Raji (cell line): ENCODE measurements around the gene ZFAND5.

Experiments
- POLR2A ChIP-seq: IDR thresholded peaks from 2 replicates; pipeline ENCODE4 v1.6.1; 2011; ENCODE audit warnings: low read depth, low read length, control low read depth; ENCODE audit not compliant: insufficient read depth

Gene ZFAND5

DNA sequence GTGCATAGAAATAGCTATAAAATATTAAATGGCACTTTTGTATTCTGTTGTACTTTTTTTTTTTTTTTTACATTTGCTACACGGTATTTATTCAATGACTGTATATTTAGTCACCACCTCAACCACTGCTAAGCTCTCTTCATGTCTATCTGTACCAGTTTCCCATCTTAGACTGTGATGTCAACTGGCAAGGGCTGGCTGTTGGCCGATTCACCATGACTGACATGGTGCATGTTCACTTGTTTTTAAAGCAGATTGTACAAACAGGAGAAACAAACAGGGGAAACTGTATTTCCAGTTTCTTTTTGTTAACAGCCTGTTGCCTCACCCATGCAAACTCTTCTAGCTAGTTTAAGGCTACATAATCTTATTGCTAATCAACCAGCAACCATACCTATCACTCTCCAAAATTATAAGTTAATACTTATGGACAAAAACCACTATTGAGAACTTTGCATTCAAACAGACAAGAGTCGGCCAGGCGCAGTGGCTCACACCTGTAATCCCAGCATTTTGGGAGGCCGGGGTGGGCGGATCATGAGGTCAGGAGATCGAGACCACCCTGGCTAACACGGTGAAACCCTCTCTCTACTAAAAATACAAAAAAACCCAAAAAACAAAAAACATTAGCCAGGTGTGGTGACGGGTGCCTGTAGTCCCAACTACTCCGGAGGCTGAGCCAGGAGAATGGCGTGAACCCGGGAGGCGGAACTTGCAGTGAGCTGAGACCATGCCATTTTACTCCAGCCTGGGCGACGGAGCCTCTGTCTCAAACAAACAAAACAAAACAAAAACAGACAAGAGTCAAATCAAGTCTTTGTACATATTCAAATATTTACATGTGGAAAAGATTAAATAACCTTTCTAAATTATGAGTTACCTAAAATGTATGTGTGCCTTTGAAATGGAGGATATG, 13.2 kb downstream of the ZFAND5 start:
- no peak for TF ChIP-seq POLR2A

DNA sequence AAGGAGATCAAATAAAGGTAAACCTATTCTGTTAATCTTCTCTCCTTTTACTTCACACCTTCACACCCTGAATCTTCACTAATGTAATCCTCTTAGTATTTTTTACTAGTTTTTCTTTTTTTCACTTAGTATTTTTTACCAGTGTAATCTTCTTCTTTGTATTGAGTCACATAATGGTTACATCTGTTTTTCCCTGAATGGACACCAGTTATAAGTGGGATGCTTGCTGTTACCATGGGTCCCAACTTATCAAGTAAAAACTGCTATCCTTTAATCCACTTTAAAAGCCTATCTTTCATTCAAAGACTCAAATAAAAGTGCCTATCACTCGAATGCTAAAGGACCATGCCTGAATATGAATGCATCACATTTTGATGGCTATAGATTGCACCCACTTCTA, 15.1 kb downstream of the ZFAND5 start:
- TF ChIP-seq POLR2A = no peak

DNA sequence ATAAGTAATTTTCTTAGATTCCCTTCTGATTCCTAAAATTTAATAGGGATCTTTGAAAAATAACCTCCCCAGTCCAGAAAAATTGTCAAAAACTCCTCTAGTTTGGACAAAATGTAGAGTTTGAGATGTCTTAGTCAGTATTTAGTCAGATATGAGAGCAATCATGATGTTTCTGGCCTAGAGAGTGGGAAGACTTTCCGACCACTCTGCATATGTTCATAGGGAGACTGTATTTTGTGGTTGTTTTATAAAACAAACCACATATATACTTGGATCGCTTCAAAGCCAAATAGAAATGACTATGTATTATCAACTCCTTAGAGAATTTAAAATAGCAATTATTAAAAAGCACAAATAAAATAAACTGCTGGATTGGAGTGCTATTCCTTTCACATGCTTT, 15.8 kb downstream of the ZFAND5 start:
- TF ChIP-seq POLR2A = no peak

DNA sequence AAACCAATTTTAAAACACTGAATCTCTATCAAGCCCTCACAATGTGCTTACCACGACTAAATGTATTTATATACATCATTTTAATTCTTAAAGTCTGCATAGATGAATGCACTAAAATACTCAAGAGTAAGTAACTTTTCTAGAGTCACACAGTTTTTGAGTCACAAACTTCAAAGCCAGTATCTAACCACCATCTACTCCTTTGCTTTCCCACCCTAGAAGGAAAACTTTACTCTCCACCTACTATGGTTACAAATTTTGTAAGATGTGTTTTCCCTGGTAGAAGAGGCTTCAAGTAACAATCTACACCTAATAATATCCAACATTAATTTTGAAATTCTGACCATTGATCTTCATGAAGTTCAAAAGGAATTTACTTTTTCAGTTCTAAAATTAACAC, 18.7 kb downstream of the ZFAND5 start:
- TF ChIP-seq POLR2A = no peak

DNA sequence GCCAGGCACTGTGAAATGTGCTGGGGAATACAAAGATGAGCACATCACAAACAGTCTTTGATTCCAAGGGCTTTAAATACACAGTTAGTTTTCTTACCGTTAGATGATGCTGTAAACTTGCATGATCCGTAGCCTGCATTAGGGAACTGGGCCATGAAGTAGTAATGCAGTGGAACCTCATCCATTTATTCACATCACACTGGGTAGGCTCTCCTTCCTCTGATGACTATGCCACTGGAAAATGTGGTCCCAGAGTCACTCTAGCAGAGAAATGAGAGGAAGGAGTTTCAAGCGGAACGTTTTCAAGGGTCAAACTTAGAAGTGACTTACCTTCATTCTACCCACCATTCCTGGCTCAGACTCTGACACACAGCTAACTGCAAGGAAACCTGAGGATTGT, 26.4 kb downstream of the ZFAND5 start:
- no peak for TF ChIP-seq POLR2A

DNA sequence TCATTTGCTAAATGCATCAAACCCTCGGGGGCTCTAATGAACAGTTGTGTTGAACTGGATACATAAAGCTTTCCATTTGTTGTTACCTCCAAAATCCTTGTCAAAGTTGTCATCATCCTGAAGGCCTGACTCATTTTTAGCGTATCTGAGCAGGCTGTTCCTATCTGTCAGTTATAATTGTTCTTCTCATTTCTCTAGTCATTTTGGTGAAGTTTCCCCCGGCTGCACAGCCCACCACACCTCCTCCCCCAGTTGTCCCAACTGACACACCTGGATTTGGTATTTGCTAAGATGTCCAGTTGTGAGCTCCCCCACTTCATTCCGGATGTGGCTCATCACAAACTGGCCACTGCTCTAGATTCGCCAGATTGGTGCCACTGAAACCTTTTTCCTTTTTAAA, 27.7 kb downstream of the ZFAND5 start:
- TF ChIP-seq POLR2A = no peak

DNA sequence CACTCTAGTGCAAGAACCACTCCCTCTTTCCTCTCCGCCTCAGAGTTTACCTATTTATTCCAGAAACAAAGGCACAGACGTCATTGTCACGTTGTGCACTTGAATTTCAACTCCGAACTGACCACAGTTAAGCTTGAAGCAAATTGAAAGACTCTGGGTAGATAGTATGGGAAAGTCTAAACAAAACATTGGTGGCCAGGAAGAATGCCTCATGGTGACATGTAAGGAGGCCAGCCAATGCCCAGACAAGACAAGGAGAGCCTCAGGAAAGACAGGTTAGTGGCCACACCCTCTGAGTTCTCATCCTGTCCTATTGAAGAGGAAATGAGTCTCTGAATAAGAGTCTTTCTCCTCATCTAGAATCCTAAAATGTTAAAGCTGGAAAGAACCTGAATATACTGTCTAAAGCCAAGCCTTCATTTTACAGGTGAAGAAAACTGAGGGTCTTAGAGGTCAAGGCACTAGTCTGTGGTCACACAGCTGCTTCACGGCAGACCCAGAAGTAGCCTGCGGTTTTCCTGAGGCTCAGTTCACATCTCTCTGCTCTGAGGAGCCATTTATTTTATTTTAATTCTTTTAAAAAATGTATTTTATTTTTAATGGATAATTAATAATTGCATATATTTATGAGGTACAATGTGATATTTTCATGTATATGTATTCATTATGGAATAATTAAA, 30.2 kb downstream of the ZFAND5 start:
- no peak for TF ChIP-seq POLR2A

DNA sequence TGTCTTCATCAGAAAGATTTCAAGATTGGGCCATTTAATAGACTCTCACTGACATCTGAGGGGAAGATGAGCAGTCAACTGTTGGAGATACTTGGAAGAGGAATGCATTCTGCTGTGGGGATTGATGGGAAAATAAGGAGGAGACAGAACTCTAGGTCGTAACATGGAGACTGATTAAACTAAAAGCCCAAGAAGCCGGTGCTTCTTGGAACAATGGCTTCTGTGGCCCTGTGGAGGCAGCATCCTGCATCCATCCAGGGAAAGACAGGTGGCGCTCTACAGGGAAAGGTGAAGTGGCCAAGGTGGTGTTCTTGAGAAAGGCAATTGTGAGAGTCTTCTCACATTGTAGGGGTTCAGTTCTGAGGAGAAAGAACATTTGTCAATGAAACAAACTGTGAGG, 31.3 kb downstream of the ZFAND5 start:
- TF ChIP-seq POLR2A = no peak

DNA sequence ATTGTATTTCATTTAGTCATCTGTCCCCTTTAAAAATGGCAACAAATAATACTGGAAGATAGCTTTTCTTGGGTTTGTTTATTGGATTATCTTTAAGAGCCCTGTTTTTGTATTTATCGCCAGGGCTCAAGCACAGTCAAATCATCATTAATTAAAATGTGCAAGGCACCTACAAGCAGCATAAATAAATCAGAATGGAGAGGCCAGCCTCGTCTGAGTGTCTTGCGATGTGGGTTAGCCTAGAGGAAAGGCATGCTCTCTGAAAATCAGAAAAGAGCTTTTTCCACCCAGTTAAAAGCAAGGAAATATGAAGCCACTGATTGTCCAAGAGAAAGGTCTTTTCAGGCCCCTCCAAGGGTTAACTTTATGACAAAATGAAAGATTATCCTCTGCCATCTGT, 31.8 kb downstream of the ZFAND5 start:
- TF ChIP-seq POLR2A = no peak

DNA sequence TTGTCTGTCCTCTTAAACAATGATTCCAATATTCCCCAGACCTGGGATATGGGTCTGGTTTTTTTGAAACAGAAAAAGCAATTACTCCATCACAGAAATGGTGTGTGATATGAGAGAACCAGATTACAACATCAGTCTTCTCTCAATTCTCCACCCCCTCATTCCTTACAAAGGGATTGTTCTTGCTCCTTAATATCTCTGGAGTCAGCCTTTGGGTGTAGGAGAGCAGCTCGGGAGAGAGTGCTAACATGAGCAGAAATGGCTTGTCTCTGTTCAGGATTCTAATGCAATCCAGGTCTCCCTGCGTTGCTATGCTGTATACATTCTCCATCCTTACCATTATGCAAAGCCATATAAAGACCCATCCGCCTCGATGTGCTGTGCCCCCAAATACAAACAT, 32.7 kb downstream of the ZFAND5 start:
- TF ChIP-seq POLR2A = no peak

DNA sequence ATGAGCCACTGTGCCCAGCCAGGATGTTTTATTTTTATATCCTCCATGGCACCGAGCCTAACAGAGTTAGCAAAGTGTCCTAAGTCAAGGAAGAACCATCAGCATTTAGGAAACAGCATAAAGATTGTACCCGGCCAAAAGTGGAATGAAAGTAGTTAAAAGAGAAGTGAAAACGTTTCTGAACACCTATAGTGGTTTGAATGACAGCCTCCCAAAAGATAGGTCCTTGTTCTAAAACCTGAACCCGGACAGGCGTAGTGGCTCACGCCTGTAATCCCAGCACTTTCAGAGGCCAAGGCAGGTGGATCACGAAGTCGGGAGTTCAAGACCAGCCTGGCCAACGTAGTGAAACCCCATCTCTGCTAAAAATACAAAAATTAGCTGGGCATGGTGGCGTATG, 37.4 kb downstream of the ZFAND5 start:
- no peak for TF ChIP-seq POLR2A

DNA sequence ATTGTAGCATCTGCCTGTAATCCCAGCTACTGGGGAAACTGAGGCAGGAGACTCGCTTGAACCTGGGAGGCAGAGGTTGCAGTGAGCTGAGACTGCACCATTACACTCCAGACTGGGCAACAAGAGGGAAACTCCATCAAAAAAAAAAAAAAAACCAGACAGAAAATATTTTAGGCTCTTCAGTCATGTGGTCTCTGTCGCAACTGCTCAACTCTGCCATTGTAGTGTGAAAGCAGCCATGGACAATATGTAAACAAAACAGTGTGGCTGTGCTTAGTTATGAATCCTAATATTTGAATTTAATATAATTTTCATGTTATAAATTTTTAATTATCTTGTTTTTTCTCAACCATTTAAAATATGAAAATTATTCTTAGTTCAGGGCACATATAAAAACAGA, 38.4 kb downstream of the ZFAND5 start:
- TF ChIP-seq POLR2A = no peak

DNA sequence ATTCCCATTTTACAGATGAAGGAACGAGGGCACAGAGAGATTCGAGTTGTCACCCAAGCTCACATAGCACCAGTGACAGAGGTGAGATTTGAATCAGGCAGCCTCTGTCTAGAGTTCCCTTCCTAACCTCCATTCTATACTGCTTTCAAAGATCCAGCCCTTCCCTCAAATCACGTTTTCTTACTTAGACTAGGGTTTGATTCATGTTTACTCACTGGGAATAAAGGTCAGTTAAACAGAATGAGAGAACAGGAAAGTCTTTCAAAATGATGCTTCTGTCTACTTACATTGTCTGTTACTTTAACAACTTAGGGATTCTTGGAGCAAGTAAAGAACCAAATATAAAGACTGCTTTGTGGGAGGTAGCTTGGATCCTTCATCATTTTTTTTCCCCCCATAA, 40.0 kb downstream of the ZFAND5 start:
- TF ChIP-seq POLR2A = no peak

DNA sequence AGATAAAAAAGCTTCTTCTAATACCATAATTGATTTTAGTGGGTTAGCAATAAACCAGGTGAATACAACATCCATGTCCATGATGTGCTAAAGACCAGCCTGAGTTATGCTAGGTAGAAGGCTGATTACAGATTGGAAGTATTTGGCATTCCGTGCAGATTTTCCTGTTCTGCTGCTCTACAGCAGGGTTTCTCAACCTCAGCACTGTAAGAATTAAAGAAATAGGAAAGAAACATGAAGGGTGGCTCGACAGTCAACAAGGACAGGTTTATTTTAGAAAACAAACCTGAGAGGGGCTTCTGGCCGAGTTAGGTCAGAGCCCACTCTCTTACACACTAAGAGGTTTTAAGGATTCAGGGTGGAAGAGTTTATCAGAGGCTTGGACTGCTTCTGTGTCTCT, 42.3 kb downstream of the ZFAND5 start:
- no peak for TF ChIP-seq POLR2A

DNA sequence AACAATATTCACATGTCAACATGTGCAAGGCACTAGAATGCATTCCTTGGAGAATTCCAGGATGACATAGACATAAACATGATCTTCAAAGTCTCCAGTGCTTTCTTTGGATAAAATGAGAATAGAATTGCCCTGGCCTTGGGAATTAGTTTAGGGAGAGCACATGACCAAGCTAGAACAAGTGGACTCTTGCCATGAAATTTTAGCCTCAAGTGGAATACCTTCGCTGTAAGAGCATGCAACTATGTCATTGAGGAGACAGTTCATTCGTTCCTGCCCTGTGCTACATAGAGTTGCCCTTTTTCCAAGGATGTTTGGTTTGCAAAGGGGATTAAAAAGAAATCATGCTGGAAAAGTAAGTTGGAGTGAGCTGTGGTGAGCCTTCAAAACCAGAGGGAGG, 42.7 kb downstream of the ZFAND5 start:
- no peak for TF ChIP-seq POLR2A

DNA sequence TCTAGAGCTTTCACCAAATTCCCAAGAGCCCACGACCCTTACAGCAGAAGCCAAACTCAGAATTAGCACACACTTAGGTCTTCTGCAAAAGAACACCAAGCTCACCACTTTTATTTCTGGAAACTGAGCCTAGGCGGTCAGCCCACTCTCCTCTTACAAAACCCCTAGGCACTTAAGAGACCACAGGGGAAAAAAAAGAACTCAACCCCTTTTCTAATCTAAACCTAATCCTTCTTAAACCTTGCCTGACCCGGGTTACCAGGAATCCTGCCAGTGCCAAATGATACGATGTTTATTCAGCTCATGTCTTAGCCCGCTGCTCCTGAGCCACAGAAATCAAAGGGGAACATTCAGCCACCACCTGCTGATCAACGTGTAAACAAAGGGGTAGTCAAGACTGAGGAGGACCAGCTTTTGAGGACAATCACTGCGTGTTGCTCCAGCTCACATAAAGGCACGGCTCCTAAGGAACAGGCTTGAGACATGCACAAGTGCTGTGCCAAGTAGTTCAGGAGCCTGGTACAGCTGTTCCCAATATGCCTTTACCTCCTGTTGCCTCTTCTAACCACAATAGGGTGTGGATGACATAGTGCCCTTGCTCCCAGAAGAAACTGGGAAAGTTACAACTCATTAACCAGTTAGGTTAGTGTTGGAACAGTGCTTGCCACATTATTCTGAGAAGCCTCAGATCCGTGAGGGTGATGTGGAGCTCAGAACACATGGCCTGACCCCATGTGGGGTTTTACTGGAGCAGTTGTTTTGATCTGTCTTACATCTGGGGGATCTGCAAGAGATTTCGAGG, 49.3 kb downstream of the ZFAND5 start:
- no peak for TF ChIP-seq POLR2A

DNA sequence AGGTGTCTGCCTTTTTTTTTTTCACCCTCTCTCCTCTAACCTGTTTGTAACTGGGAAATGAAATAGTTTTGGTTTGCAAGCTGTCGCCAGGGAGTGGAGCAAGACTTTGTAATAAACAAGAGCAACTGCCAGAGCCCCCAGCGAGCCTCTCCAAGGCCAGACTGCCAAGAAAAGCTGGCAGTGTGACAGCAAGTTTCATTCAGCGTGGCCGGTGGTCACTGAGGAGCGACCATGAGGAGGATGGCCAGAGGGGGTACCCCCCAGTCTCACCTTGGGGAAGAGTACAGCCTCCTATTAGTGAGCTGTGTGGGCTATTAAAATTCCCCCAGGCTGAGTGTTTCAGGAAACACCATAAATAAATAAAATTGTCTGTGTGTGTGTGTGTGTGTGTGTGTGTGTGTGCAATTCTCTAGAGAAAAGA, 49.9 kb downstream of the ZFAND5 start:
- no peak for TF ChIP-seq POLR2A
